SK-N-SH treated with all-trans-retinoic acid at 6 μM for 48 hours (cell line): Measurements from ENCODE around the gene PCID2.

Experiments
- ATAC-seq: fragments of 200-7000 bp; cut with Tn5 transposase; 3 replicates; pipeline ENCODE4 v1.9.1; 2020; ENCODE audit warnings: mild to moderate bottlenecking, moderate library complexity
- ARNTL ChIP-seq: fragments of 450-650 bp; formaldehyde crosslinking; IDR thresholded peaks from 2 replicates; pipeline ENCODE4 v1.5.0; 2020; ENCODE audit warnings: low read depth, mild to moderate bottlenecking, moderate library complexity, borderline replicate concordance
- BACH2 ChIP-seq: fragments of 250-450 bp; sonication (Bioruptor Pico); IDR thresholded peaks from 2 replicates; pipeline ENCODE4 v1.9.0; 2021; ENCODE audit warnings: mild to moderate bottlenecking, borderline replicate concordance
- CSDC2 ChIP-seq: fragments of 250-450 bp; sonication (Bioruptor Pico); IDR thresholded peaks from 2 replicates; pipeline ENCODE4 v1.5.0; 2020; ENCODE audit warnings: mild to moderate bottlenecking, moderate library complexity
- GLIS3 ChIP-seq: fragments of 250-450 bp; sonication (Bioruptor Pico); IDR thresholded peaks from 2 replicates; pipeline ENCODE4 v1.5.0; 2020; ENCODE audit warnings: mild to moderate bottlenecking, moderate library complexity
- ISL1 ChIP-seq: fragments of 250-450 bp; sonication (Bioruptor Pico); IDR thresholded peaks from 2 replicates; pipeline ENCODE4 v2.1.2; 2022; ENCODE audit warnings: mild to moderate bottlenecking, moderate library complexity
- OSR1 ChIP-seq: fragments of 250-450 bp; sonication (Bioruptor Pico); IDR thresholded peaks from 2 replicates; pipeline ENCODE4 v1.8.0; 2022; ENCODE audit warnings: moderate library complexity, mild to moderate bottlenecking, inconsistent platforms
- PPARA ChIP-seq: fragments of 250-450 bp; sonication (Bioruptor Pico); IDR thresholded peaks from 2 replicates; pipeline ENCODE4 v1.5.0; 2020; ENCODE audit warnings: mild to moderate bottlenecking, borderline replicate concordance
- RARB ChIP-seq: fragments of 250-450 bp; sonication (Bioruptor Pico); IDR thresholded peaks from 2 replicates; pipeline ENCODE4 v1.8.0; 2021; ENCODE audit warnings: mild to moderate bottlenecking, moderate library complexity
- SNAI2 ChIP-seq: fragments of 250-450 bp; sonication (Bioruptor Pico); IDR thresholded peaks from 2 replicates; pipeline ENCODE4 v1.5.0; 2020; ENCODE audit warnings: mild to moderate bottlenecking, moderate library complexity
- TCF4 ChIP-seq: fragments of 250-450 bp; sonication (Bioruptor Pico); IDR thresholded peaks from 2 replicates; pipeline ENCODE4 v1.8.0; 2021; ENCODE audit warnings: mild to moderate bottlenecking, moderate library complexity, borderline replicate concordance
- TOX ChIP-seq: fragments of 250-450 bp; sonication (Bioruptor Pico); IDR thresholded peaks from 2 replicates; pipeline ENCODE4 v1.8.0; 2021; ENCODE audit warnings: mild to moderate bottlenecking, moderate library complexity, borderline replicate concordance
- ZC3H10 ChIP-seq: fragments of 250-450 bp; sonication (Bioruptor Pico); IDR thresholded peaks from 2 replicates; pipeline ENCODE4 v1.5.1; 2021; ENCODE audit warnings: mild to moderate bottlenecking, moderate library complexity
- ZFP3 ChIP-seq: fragments of 250-450 bp; sonication (Bioruptor Pico); IDR thresholded peaks from 2 replicates; pipeline ENCODE4 v1.5.0; 2020; ENCODE audit warnings: mild to moderate bottlenecking, moderate library complexity
- ZFP30 ChIP-seq: fragments of 450-650 bp; formaldehyde crosslinking; IDR thresholded peaks from 2 replicates; pipeline ENCODE4 v1.5.0; 2022; ENCODE audit warnings: mild to moderate bottlenecking, moderate library complexity
- ZNF565 ChIP-seq: fragments of 450-650 bp; formaldehyde crosslinking; conservative IDR thresholded peaks from 2 replicates; pipeline ENCODE4 v1.5.0; 2020; ENCODE audit warnings: low read depth, mild to moderate bottlenecking, moderate library complexity
- ZNF8 ChIP-seq: fragments of 450-650 bp; formaldehyde crosslinking; IDR thresholded peaks from 2 replicates; pipeline ENCODE4 v1.5.0; 2020; ENCODE audit warnings: mild to moderate bottlenecking, moderate library complexity
- TF ChIP-seq, protein P1 (sequence below): fragments of 250-450 bp; sonication (Bioruptor Pico); IDR thresholded peaks from 2 replicates; pipeline ENCODE4 v1.5.1; 2021; ENCODE audit warnings: mild to moderate bottlenecking, moderate library complexity
- TF ChIP-seq, protein P2 (sequence below): fragments of 250-450 bp; sonication (Bioruptor Pico); IDR thresholded peaks from 2 replicates; pipeline ENCODE4 v1.8.0; 2020; ENCODE audit warnings: mild to moderate bottlenecking, moderate library complexity, borderline replicate concordance
- TF ChIP-seq, protein P3 (sequence below): fragments of 250-450 bp; sonication (Bioruptor Pico); IDR thresholded peaks from 2 replicates; pipeline ENCODE4 v1.5.1; 2020; ENCODE audit warnings: low read depth, mild to moderate bottlenecking, moderate library complexity

The PCID2 gene

DNA sequence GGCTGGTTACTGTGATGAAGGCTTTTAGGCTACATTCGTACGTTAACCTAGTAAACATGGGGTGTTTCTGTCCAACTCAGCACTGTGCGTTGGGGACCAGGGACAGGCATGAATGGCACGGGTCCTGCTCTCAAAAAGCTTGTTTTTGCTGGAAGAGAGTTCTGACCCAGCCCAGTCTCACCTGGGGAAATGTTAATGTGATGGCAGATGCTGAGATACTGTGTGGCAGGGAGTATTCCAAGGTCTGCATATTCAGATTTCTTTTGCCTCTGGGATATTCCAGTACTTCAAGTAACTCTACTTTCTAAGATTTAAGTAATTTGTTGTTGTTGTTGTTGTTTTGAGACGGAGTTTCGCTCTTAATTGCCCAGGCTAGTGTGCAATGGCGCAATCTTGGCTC is 14.6 kb upstream of the PCID2 start:
- TF ChIP-seq ZFP3 (CRISPR knock-in tag), result no peak
- TF ChIP-seq, all 23 proteins: peak for 0
- no peak for ATAC-seq

DNA sequence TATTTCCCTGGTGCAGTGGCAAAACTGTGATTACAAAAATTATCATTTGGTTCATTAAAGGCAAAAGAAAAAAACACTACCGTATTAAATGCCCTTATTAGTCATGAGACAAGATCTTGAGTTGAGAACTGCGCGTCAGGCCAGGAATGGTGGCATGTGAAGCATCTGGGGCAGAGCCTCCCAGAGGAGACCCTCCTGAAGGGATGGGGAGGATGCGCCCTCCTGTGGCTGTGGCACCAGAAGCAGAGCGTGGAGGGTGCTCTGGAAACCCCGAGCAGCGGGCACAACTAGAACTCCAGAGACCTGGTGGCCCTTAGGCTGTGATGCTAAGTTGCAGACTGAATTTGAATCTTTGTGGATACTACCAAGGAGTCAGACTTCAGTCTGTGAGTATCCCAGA is 12.4 kb upstream of the PCID2 start:
- TF ChIP-seq OSR1 (CRISPR knock-in tag) (no peak), ZC3H10 (CRISPR knock-in tag) (no peak), RARB (CRISPR knock-in tag) (no peak), ISL1 (CRISPR knock-in tag) (no peak), ZFP30 (CRISPR knock-in tag) (no peak), BACH2 (CRISPR knock-in tag) (no peak), CSDC2 (CRISPR knock-in tag) (no peak), ZNF565 (CRISPR knock-in tag) (no peak), ZNF8 (CRISPR knock-in tag) (no peak), GLIS3 (CRISPR knock-in tag) (no peak), TOX (no peak)
- TF ChIP-seq, protein P1, sequence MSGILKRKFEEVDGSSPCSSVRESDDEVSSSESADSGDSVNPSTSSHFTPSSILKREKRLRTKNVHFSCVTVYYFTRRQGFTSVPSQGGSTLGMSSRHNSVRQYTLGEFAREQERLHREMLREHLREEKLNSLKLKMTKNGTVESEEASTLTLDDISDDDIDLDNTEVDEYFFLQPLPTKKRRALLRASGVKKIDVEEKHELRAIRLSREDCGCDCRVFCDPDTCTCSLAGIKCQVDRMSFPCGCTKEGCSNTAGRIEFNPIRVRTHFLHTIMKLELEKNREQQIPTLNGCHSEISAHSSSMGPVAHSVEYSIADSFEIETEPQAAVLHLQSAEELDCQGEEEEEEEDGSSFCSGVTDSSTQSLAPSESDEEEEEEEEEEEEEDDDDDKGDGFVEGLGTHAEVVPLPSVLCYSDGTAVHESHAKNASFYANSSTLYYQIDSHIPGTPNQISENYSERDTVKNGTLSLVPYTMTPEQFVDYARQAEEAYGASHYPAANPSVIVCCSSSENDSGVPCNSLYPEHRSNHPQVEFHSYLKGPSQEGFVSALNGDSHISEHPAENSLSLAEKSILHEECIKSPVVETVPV (CRISPR knock-in tag), result no peak
- TF ChIP-seq, protein P2, sequence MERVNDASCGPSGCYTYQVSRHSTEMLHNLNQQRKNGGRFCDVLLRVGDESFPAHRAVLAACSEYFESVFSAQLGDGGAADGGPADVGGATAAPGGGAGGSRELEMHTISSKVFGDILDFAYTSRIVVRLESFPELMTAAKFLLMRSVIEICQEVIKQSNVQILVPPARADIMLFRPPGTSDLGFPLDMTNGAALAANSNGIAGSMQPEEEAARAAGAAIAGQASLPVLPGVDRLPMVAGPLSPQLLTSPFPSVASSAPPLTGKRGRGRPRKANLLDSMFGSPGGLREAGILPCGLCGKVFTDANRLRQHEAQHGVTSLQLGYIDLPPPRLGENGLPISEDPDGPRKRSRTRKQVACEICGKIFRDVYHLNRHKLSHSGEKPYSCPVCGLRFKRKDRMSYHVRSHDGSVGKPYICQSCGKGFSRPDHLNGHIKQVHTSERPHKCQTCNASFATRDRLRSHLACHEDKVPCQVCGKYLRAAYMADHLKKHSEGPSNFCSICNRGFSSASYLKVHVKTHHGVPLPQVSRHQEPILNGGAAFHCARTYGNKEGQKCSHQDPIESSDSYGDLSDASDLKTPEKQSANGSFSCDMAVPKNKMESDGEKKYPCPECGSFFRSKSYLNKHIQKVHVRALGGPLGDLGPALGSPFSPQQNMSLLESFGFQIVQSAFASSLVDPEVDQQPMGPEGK, result no peak

DNA sequence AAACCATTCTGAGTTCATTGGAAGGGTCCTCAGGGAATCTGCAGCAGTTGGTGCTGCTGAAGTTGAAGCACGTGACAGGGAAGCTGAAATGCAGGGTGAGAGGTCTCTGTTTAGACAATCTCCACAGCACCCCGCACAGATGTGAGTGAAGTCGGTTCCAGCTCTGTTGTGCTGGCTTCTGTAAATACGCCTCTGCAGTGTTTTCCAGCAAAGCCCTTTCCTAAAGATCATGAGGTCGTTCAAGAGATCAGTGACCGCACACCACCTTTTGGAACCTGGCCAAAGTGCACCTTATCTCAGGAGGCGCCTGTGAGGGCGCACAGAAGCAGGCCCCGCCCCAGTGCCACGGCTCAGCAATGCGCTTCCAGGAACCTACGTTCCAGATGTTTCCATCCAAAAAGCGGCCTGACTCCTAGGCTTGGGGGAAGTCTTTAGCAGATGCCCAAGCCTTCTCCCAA is 11.7 kb upstream of the PCID2 start:
- no peak for ATAC-seq
- no peak for TF ChIP-seq OSR1 (CRISPR knock-in tag)
- TF ChIP-seq ARNTL (CRISPR knock-in tag), result no peak
- TF ChIP-seq, all 23 proteins: peak for 0

More for the DNA sequence above, 12.4 kb upstream of the PCID2 start:
- ATAC-seq, result peak; percentile 36

DNA sequence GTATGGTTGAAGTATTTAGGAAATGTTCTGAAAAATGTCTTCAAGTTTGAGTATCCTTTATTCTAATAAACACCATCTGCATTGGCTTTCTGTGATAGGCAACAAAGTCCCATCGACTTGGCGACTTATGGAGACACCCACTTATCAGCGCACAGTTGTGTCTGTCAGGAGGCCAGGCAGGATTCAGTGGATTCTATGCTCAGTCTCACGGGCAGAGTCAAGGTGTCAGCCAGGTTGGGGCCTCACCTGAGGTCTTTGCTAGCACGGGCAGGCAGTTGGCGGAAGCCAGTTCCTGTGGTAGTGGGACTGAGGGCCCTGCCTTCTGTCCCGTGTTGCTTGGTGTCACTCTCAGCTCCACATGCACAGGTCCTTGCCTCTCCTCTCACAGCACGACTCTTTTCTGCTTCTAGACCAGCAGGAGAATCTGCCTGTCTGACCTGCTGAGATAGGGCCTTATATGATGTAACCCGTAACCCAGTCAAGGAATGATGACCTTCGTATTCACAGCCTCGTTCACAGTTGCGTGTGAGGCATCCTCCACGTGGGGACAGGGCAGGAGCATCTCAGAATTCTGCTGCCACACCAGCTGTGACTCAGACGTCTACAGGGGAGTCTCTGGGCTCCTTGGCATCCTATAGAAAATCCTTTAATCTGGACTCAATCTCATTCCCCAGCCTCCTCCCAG is 10.9 kb upstream of the PCID2 start:
- no peak for ATAC-seq
- TF ChIP-seq ZFP3 (CRISPR knock-in tag) (no peak), OSR1 (CRISPR knock-in tag) (no peak), SNAI2 (no peak), PPARA (CRISPR knock-in tag) (no peak), ISL1 (CRISPR knock-in tag) (no peak)
- TF ChIP-seq, protein P3, sequence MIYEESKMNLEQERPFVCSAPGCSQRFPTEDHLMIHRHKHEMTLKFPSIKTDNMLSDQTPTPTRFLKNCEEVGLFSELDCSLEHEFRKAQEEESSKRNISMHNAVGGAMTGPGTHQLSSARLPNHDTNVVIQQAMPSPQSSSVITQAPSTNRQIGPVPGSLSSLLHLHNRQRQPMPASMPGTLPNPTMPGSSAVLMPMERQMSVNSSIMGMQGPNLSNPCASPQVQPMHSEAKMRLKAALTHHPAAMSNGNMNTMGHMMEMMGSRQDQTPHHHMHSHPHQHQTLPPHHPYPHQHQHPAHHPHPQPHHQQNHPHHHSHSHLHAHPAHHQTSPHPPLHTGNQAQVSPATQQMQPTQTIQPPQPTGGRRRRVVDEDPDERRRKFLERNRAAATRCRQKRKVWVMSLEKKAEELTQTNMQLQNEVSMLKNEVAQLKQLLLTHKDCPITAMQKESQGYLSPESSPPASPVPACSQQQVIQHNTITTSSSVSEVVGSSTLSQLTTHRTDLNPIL (CRISPR knock-in tag), result no peak
- TF ChIP-seq, protein P1 (CRISPR knock-in tag), result no peak

DNA sequence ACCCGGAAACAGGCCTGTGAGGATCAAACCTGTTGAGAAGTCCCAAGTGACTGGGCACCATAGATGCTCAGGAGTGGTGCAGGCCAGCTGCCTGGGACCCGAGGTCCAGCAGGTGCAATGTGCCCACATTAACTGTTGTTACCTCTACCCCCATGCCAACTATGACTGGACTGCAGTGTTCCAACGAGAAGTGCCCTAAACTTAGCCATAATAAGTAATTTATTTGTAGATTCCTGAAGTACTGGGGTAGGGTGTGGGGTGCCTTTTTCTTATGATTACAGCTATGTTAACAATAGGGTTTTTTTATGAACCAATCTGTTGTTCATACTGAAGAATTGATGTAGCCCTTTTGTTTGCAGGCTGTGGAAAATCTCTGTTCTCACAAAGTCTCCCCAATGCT is 10.1 kb upstream of the PCID2 start:
- no peak for ATAC-seq
- no peak for TF ChIP-seq ZNF8 (CRISPR knock-in tag)
- no peak for TF ChIP-seq TCF4 (CRISPR knock-in tag)
